Measurements from ENCODE around the gene ZFAND3.

The ZFAND3 gene

GRCh38 chr6:37824170-37824569 is 4.6 kb downstream of the ZFAND3 start:
- in situ Hi-C loops (cut with HindIII; ENCODE audit: low sequenced_read_pairs), result loop anchor here (5.0 kb wide), 2 partner anchors 42 to 78 kb away; no protein-coding TSS in a partner anchor

GRCh38 chr6:37826188-37826587 is 6.7 kb downstream of the ZFAND3 start:
- in situ Hi-C loops (cut with HindIII; ENCODE audit: low sequenced_read_pairs), result no loop called here

- in situ Hi-C loops (cut with HindIII; ENCODE audit: low sequenced_read_pairs), result no loop called here
Measured at GRCh38 chr6:37826993-37827392, 7.5 kb downstream of the ZFAND3 start.

- in situ Hi-C loops (cut with HindIII; ENCODE audit: low sequenced_read_pairs), result no loop called here
Measured at GRCh38 chr6:37827603-37828265, 8.2 kb downstream of the ZFAND3 start.

GRCh38 chr6:37830225-37830624 is 10.7 kb downstream of the ZFAND3 start:
- in situ Hi-C loops (cut with HindIII; ENCODE audit: low sequenced_read_pairs), result no loop called here

- in situ Hi-C loops (cut with HindIII; ENCODE audit: low sequenced_read_pairs), result no loop called here
Measured at GRCh38 chr6:37831457-37831856, 11.9 kb downstream of the ZFAND3 start.

- in situ Hi-C loops (cut with HindIII; ENCODE audit: low sequenced_read_pairs), result no loop called here
Measured at GRCh38 chr6:37835923-37836322, 16.4 kb downstream of the ZFAND3 start.

GRCh38 chr6:37838219-37838921 is 18.8 kb downstream of the ZFAND3 start:
- in situ Hi-C loops (cut with HindIII; ENCODE audit: low sequenced_read_pairs), result no loop called here

GRCh38 chr6:37840143-37840939 is 20.8 kb downstream of the ZFAND3 start:
- in situ Hi-C loops (cut with HindIII; ENCODE audit: low sequenced_read_pairs), result no loop called here

- in situ Hi-C loops (cut with HindIII; ENCODE audit: low sequenced_read_pairs), result no loop called here
Measured at GRCh38 chr6:37840940-37841300, 21.4 kb downstream of the ZFAND3 start.

- in situ Hi-C loops (cut with HindIII; ENCODE audit: low sequenced_read_pairs), result no loop called here
Measured at GRCh38 chr6:37845026-37845911, 25.7 kb downstream of the ZFAND3 start.

GRCh38 chr6:37845930-37846329 is 26.4 kb downstream of the ZFAND3 start:
- in situ Hi-C loops (cut with HindIII; ENCODE audit: low sequenced_read_pairs), result no loop called here

GRCh38 chr6:37847704-37848103 is 28.2 kb downstream of the ZFAND3 start:
- in situ Hi-C loops (cut with HindIII; ENCODE audit: low sequenced_read_pairs), result no loop called here

- in situ Hi-C loops (cut with HindIII; ENCODE audit: low sequenced_read_pairs), result no loop called here
Measured at GRCh38 chr6:37848371-37848770, 28.8 kb downstream of the ZFAND3 start.

- in situ Hi-C loops (cut with HindIII; ENCODE audit: low sequenced_read_pairs), result no loop called here
Measured at GRCh38 chr6:37850260-37850659, 30.7 kb downstream of the ZFAND3 start.

GRCh38 chr6:37850728-37851285 is 31.3 kb downstream of the ZFAND3 start:
- in situ Hi-C loops (cut with HindIII; ENCODE audit: low sequenced_read_pairs), result no loop called here

GRCh38 chr6:37851997-37852524 is 32.5 kb downstream of the ZFAND3 start:
- in situ Hi-C loops (cut with HindIII; ENCODE audit: low sequenced_read_pairs), result no loop called here

GRCh38 chr6:37856285-37856684 is 36.8 kb downstream of the ZFAND3 start:
- in situ Hi-C loops (cut with HindIII; ENCODE audit: low sequenced_read_pairs), result no loop called here

GRCh38 chr6:37858363-37858762 is 38.8 kb downstream of the ZFAND3 start:
- in situ Hi-C loops (cut with HindIII; ENCODE audit: low sequenced_read_pairs), result no loop called here

GRCh38 chr6:37860226-37860839 is 40.8 kb downstream of the ZFAND3 start:
- in situ Hi-C loops (cut with HindIII; ENCODE audit: low sequenced_read_pairs), result loop anchor here (10.0 kb wide), 1 partner anchor 396 kb away; no protein-coding TSS in a partner anchor
